NK-92 (cell line): Measurements from ENCODE around the gene DST.
"Not testable (repeated sequence)": the region's sequence is repeated elsewhere in the genome, so short reads cannot be mapped to it uniquely, and the experiment has no call there.

ENCODE experiments used
- DNase-seq: peaks from one replicate; lab custom pipeline; 2025; ENCODE audit not compliant: unreplicated experiment; lab: John Stamatoyannopoulos, UW

The DST gene

GRCh38 chr6:56518995-56519767 lies 123.5 kb downstream of the DST start:
- no peak for DNase-seq

- no peak for DNase-seq
Observed at GRCh38 chr6:56517155-56517745, 125.4 kb downstream of the DST start.

GRCh38 chr6:56516003-56516402 lies 126.7 kb downstream of the DST start:
- DNase-seq: no peak

GRCh38 chr6:56515081-56515905 lies 127.4 kb downstream of the DST start:
- no peak for DNase-seq

GRCh38 chr6:56514395-56514794 lies 128.3 kb downstream of the DST start:
- DNase-seq: no peak

- no peak for DNase-seq
Observed at GRCh38 chr6:56513631-56514030, 129.1 kb downstream of the DST start.

- no peak for DNase-seq
Observed at GRCh38 chr6:56511591-56511990, 131.1 kb downstream of the DST start.

GRCh38 chr6:56510984-56511531 lies 131.6 kb downstream of the DST start:
- DNase-seq: no peak

- no peak for DNase-seq
Observed at GRCh38 chr6:56509031-56509430, 133.7 kb downstream of the DST start.

- no peak for DNase-seq
Observed at GRCh38 chr6:56507517-56507916, 135.2 kb downstream of the DST start.

- DNase-seq: no peak
Observed at GRCh38 chr6:56505512-56506260, 137.0 kb downstream of the DST start.

GRCh38 chr6:56501993-56502392 lies 140.7 kb downstream of the DST start:
- DNase-seq: no peak

GRCh38 chr6:56499095-56499494 lies 143.6 kb downstream of the DST start:
- DNase-seq: no peak

GRCh38 chr6:56497691-56498090 lies 145.0 kb downstream of the DST start:
- no peak for DNase-seq

- DNase-seq: no peak
Observed at GRCh38 chr6:56497240-56497639, 145.4 kb downstream of the DST start.

- not testable (repeated sequence) for DNase-seq
Observed at GRCh38 chr6:56496650-56497049, 146.0 kb downstream of the DST start.

GRCh38 chr6:56495654-56496053 lies 147.0 kb downstream of the DST start:
- DNase-seq: no peak

- DNase-seq: no peak
Observed at GRCh38 chr6:56491606-56492328, 150.9 kb downstream of the DST start.

GRCh38 chr6:56490993-56491392 lies 151.7 kb downstream of the DST start:
- DNase-seq: no peak

GRCh38 chr6:56489559-56489958 lies 153.1 kb downstream of the DST start:
- DNase-seq: no peak
